ENCODE data around the gene USP13.

USP13 gene

DNA sequence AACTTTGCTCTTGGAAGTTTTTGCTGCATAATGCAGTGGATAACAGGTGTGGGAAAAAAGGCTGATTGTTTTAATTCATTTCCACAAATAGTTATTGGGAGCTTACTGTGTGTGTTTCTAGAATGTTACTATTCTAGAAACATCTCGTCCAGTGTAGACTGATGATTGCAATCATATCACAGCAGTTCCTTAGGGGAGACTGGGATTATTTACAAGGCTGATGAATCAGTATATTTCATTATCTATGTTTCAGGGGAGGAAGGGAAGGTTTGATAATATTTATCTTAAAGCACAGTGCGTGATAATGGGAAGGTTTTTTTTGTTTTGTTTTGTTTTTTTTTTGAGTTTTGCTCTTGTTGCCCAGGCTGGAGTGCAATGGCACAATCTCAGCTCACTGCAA is 2.4 kb downstream of the USP13 start:
- TF ChIP-seq, protein P1, sequence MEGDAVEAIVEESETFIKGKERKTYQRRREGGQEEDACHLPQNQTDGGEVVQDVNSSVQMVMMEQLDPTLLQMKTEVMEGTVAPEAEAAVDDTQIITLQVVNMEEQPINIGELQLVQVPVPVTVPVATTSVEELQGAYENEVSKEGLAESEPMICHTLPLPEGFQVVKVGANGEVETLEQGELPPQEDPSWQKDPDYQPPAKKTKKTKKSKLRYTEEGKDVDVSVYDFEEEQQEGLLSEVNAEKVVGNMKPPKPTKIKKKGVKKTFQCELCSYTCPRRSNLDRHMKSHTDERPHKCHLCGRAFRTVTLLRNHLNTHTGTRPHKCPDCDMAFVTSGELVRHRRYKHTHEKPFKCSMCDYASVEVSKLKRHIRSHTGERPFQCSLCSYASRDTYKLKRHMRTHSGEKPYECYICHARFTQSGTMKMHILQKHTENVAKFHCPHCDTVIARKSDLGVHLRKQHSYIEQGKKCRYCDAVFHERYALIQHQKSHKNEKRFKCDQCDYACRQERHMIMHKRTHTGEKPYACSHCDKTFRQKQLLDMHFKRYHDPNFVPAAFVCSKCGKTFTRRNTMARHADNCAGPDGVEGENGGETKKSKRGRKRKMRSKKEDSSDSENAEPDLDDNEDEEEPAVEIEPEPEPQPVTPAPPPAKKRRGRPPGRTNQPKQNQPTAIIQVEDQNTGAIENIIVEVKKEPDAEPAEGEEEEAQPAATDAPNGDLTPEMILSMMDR (conservative IDR thresholded peaks at IDR 0.05; ENCODE audit: control insufficient read depth, insufficient read depth, low read depth, low read length), result no peak
- H3K4me3 ChIP-seq (ENCODE audit: control insufficient read depth, low read depth, low read length), result no peak overlapping the region
- no peak for DNase-seq (ENCODE audit: low read depth)

DNA sequence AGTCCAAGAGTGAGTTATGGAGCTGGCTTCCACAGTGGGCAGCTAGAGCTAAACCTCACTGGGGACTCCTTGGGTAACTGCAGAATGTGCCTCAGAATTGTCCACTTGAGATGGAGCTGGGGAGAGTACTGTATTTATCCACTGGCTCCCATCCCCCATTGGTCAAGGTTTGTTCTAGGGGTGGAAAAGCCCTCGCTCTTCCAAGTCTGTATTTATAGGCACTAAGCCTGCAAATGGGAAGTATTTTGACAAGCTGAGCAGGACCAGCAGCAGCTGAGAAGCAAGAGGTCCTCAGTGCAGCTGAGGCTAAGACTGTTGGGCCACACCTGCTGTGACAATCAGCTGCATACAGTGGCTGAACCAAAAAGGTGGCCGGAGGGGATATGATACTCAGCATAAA is 5.8 kb downstream of the USP13 start:
- no peak overlapping the region for H3K4me3 ChIP-seq (ENCODE audit: control insufficient read depth, low read depth, low read length)
- TF ChIP-seq, protein P1 (conservative IDR thresholded peaks at IDR 0.05; ENCODE audit: control insufficient read depth, insufficient read depth, low read depth, low read length), result no peak
- no peak for DNase-seq (ENCODE audit: low read depth)

DNA sequence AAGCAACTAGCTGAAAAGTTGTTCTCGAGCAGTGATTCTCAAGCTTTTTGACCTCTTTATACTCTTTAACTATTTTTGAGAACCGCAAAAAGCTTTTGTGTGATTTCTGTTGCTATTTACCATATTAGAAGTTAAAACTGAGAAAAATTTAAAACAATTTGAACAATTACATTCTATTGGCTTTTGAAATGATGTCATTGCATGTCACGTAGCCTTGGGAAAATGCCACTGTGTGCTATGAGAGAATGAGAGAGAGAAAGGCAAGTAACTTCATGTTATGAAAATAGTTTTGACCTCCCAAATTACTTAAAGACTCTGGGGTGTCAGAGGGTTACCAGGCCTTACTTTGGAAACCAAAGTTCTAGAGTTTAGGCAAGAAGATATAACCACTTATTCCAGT is 8.0 kb downstream of the USP13 start:
- DNase-seq (ENCODE audit: low read depth), result no peak
- no peak overlapping the region for H3K4me3 ChIP-seq (ENCODE audit: control insufficient read depth, low read depth, low read length)
- TF ChIP-seq, protein P1 (conservative IDR thresholded peaks at IDR 0.05; ENCODE audit: control insufficient read depth, insufficient read depth, low read depth, low read length), result no peak

DNA sequence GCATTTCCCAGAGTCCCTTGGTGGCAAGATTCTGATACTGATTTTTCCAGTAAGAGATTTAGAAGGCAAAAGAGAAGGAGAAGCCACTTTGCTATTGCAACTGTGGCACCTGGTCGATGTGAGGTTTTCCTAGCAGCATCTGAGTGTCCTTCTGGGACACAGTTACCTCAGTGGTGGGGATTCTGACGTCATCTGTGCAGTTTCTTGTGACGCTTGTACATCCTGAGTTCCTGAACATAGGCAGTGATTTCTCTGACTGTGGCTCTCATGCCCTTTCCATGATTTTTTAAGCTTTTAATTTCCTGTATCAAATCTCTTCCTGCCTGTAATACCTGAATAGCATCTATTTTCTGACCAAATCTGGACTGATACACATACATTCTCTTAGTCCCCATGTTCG is 8.9 kb downstream of the USP13 start:
- no peak for DNase-seq (ENCODE audit: low read depth)
- H3K4me3 ChIP-seq (ENCODE audit: control insufficient read depth, low read depth, low read length), result no peak overlapping the region
- TF ChIP-seq, protein P1 (conservative IDR thresholded peaks at IDR 0.05; ENCODE audit: control insufficient read depth, insufficient read depth, low read depth, low read length), result no peak

DNA sequence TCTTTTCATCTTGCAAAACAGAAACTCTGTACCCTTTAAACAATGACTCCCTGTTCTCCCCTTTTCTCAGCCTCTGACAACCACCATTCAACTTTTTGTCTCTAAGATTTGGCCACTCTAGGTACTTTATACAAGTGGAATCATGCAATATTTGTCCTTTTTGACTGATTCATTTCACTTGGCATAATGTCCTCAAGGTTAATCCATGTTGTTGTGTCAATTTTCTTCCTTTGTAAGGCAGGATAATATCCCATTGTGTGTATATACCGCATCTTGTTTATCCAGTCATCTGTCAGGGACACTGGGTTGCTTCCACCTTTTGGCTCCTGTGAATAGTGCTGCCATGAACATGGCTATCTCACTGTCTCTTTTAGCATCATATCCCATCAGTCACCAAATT is 10.3 kb downstream of the USP13 start:
- DNase-seq (ENCODE audit: low read depth), result no peak
- H3K4me3 ChIP-seq (ENCODE audit: control insufficient read depth, low read depth, low read length), result no peak overlapping the region
- TF ChIP-seq, protein P1 (conservative IDR thresholded peaks at IDR 0.05; ENCODE audit: control insufficient read depth, insufficient read depth, low read depth, low read length), result no peak

DNA sequence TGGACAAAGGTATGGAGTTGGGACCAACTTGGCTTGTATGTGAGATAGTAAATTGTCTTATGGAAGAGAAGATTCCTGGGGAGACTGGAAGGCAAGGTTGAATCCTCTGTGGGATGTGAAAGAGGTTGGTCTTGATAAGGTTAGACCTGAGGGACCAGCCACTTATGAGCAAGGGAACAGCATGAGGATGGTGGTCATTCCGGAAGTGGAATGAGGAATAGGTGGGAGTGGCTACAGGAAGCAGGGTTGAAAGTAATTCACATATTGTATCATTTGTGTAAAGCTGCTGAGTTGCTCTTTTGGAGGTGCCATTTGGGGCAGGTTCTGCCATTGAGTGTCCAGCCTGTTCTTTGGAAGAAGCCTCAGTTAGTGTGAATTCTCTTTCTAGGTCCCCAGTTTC is 13.2 kb downstream of the USP13 start:
- DNase-seq (ENCODE audit: low read depth), result no peak
- no peak overlapping the region for H3K4me3 ChIP-seq (ENCODE audit: control insufficient read depth, low read depth, low read length)
- TF ChIP-seq, protein P1 (conservative IDR thresholded peaks at IDR 0.05; ENCODE audit: control insufficient read depth, insufficient read depth, low read depth, low read length), result no peak

DNA sequence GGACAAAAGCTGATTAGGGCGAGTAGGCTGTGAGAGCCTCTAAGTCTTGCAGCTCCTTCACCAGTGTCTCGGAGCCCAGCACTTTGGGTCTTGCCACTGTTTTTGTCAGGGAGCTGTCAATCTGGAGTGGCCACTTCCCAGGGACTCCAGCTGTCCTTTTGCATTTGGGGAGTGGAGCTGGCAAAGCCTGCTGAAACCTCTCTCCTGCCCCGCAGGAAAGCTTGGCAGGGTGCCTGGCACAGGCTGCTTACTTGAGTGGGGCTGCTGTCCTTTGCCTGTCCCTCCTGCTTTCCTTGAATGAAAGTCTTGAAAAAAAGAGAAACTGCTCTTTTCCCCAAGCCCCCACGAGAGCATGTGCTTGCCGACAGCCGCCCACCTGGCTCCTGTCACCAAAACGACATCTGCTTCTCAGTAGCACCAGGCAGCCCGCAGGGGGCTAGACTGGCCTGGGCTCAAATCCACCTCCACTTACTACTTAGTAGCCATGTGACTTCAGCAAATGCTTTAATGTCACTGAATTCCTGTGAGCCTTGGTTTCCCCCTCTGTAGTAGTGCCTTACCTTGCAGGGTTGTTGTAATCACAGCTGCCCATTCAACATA is 13.7 kb downstream of the USP13 start:
- TF ChIP-seq, protein P1 (conservative IDR thresholded peaks at IDR 0.05; ENCODE audit: control insufficient read depth, insufficient read depth, low read depth, low read length), result no peak
- no peak for DNase-seq (ENCODE audit: low read depth)
- H3K4me3 ChIP-seq (ENCODE audit: control insufficient read depth, low read depth, low read length), result no peak overlapping the region

All from fibroblast of mammary gland (primary cell).